OCI-LY7 (cell line): Measurements from ENCODE around the gene AXL. TPM values are rescaled to one million over a fixed set of nuclear protein-coding genes. Genes with fewer than 3 reads are reported as not detected.

Experiments used
- BruUV-seq: library from RNA; stranded (reverse); fragments of 400-500 nt; replicated peaks from 2 replicates; lab custom pipeline; 2021; lab: Mats Ljungman, UMichigan
- CTCF ChIA-PET: fragments of 300-600 bp; sonication (Branson Sonifier 250); formaldehyde crosslinking; loops from one replicate; lab custom pipeline; 2022; ENCODE audit warnings: antibody characterized with exemption; ENCODE audit not compliant: unreplicated experiment; lab: Charles Lee
- POLR2A ChIA-PET: fragments of 300-600 bp; sonication (Branson Sonifier 250); formaldehyde crosslinking; loops from one replicate; lab custom pipeline; 2022; ENCODE audit warnings: antibody characterized with exemption; lab: Charles Lee
- DNase-seq: peaks from one replicate; pipeline ENCODE4 v3.0.0-alpha.2; 2015; ENCODE audit warnings: low spot score
- H2AFZ ChIP-seq: fragments of 200-600 bp; sonication (generic), shearing (Covaris generic); 2 replicates; pipeline ENCODE4 v1.6.1; 2014; ENCODE audit warnings: mild to moderate bottlenecking, antibody characterized with exemption, low read length, moderate library complexity
- H3K27ac ChIP-seq: fragments of 200-600 bp; sonication (generic); 2 replicates; pipeline ENCODE4 v1.5.1; 2014; ENCODE audit warnings: mixed run types, low read depth, mild to moderate bottlenecking, moderate library complexity, low read length, inconsistent platforms; ENCODE audit not compliant: poor library complexity, severe bottlenecking
- H3K36me3 ChIP-seq: fragments of 200-600 bp; sonication (generic); 2 replicates; pipeline ENCODE4 v1.6.1; 2014; ENCODE audit warnings: mild to moderate bottlenecking, antibody characterized with exemption, low read length, moderate library complexity, mixed read lengths; ENCODE audit not compliant: insufficient read depth
- H3K4me1 ChIP-seq: fragments of 200-600 bp; sonication (generic); 2 replicates; pipeline ENCODE4 v1.5.1; 2014; ENCODE audit warnings: mild to moderate bottlenecking, low read length; ENCODE audit not compliant: insufficient read depth, poor library complexity, severe bottlenecking
- H3K4me2 ChIP-seq: fragments of 200-600 bp; sonication (generic); 2 replicates; pipeline ENCODE4 v1.6.1; 2014; ENCODE audit warnings: mild to moderate bottlenecking, low read length
- H3K4me3 ChIP-seq: fragments of 200-600 bp; sonication (generic); 2 replicates; pipeline ENCODE4 v1.5.1; 2014; ENCODE audit warnings: mild to moderate bottlenecking, low read depth, low read length; ENCODE audit not compliant: poor library complexity, severe bottlenecking
- H3K79me2 ChIP-seq: fragments of 200-600 bp; sonication (generic); 2 replicates; pipeline ENCODE4 v1.6.1; 2016; ENCODE audit warnings: low read depth, mild to moderate bottlenecking, low read length, moderate library complexity, mixed read lengths; ENCODE audit not compliant: insufficient read depth
- H3K9me2 ChIP-seq: fragments of 200-600 bp; sonication (generic); 2 replicates; pipeline ENCODE4 v1.6.1; 2016; ENCODE audit warnings: mild to moderate bottlenecking, low read length, mixed read lengths; ENCODE audit not compliant: insufficient read depth
- H3K9me3 ChIP-seq: fragments of 200-600 bp; sonication (generic); 2 replicates; pipeline ENCODE4 v1.6.1; 2014; ENCODE audit warnings: mild to moderate bottlenecking, mixed run types, low read length, mixed read lengths
- H4K20me1 ChIP-seq: fragments of 200-600 bp; sonication (generic); 2 replicates; pipeline ENCODE4 v1.6.1; 2014; ENCODE audit warnings: mild to moderate bottlenecking, antibody characterized with exemption, low read length, moderate library complexity, mixed read lengths; ENCODE audit not compliant: insufficient read depth
- EZH2phosphoT487 ChIP-seq: fragments of 200-600 bp; sonication (generic); IDR thresholded peaks from 2 replicates; pipeline ENCODE4 v1.6.1; 2018; ENCODE audit warnings: low read depth, borderline replicate concordance, mild to moderate bottlenecking, mixed run types, antibody characterized with exemption, low read length, moderate library complexity, mixed read lengths
- intact Hi-C: fragments of 100-400 bp; cut with micrococcal nuclease; formaldehyde crosslinking; loops from one replicate; pipeline ENCODE4 v1.10.0; 2022; ENCODE audit not compliant: unreplicated experiment
- total RNA-seq, 2 experiments: library from RNA; depleted of rRNA in 1 of 2; stranded (reverse); fragments of >200 nt in 1 of 2; shearing (Covaris generic) in 1 of 2; gene quantifications; 2 replicates each; pipeline ENCODE4 v1.2.3, GENCODE V29; 2014 to 2022
- TF ChIP-seq, protein P1 (sequence below): fragments of 200-600 bp; sonication (generic); conservative IDR thresholded peaks from 2 replicates; pipeline ENCODE4 v1.5.1; 2014; ENCODE audit warnings: mild to moderate bottlenecking, antibody characterized with exemption, low read length, moderate library complexity, mixed read lengths

Gene AXL
- total RNA-seq, 2 experiments from 2014 or later, result not detected

GRCh38 chr19:41225238-41226052 lies 6.4 kb downstream of the AXL start:
- Histone ChIP-seq H3K79me2 (no peaks in the 10 kb centered on the region), H3K36me3 (no peaks in the 10 kb centered on the region), H4K20me1 (no peaks in the 10 kb centered on the region), H3K9me2 (no peaks in the 10 kb centered on the region), H3K4me3 (no peak overlapping the region), H3K27ac (no peak overlapping the region), H3K4me1 (no peaks in the 10 kb centered on the region), H3K9me3 (no peaks in the 10 kb centered on the region), H3K4me2 (no peak overlapping the region), H2AFZ (no peak overlapping the region)
- no peak for DNase-seq
- no peak for TF ChIP-seq EZH2phosphoT487
- TF ChIP-seq, protein P1, sequence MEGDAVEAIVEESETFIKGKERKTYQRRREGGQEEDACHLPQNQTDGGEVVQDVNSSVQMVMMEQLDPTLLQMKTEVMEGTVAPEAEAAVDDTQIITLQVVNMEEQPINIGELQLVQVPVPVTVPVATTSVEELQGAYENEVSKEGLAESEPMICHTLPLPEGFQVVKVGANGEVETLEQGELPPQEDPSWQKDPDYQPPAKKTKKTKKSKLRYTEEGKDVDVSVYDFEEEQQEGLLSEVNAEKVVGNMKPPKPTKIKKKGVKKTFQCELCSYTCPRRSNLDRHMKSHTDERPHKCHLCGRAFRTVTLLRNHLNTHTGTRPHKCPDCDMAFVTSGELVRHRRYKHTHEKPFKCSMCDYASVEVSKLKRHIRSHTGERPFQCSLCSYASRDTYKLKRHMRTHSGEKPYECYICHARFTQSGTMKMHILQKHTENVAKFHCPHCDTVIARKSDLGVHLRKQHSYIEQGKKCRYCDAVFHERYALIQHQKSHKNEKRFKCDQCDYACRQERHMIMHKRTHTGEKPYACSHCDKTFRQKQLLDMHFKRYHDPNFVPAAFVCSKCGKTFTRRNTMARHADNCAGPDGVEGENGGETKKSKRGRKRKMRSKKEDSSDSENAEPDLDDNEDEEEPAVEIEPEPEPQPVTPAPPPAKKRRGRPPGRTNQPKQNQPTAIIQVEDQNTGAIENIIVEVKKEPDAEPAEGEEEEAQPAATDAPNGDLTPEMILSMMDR, result no peak
- intact Hi-C loops, result no loop called here
- no TSS peak for BruUV-seq
- CTCF ChIA-PET, result no interaction called here
- POLR2A ChIA-PET, result no interaction called here

DNA sequence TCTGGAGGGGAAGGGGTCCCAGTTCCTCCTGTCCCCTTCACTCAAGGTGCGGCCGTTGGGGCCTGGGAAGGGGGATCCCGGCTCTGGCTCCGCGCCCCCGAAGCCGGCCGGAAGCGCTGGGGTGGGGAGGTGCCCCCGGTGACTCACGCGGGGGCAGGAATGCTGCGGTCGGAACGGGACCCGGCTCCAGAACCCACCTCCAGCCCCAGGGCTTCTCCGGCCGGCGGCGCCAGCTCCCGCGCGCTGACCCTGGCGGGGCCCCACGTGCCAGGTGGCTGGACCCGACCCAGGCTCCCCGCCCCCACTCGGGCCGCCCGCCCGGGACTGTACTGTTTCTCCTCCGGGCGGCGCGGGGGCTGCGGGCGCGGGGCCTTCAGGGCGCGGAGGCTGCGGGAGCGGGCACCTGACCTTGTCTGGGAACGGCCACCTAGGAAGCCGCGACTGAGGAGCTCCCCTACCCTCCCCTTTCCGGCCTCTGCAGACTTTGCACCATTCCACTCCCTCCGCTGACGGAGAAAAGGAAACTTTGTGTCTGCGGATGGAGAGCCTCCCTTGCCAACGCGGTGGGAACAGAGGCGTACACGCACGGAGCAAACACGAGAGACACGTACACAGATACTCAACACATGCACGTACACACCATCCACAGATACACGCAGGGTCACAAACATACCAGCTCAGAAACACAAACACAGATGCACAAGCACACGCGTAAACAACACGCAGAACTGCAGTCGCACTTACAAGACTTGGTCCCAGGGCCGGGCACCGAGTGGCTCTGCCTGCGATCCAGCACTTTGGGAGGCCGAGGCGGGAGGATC lies 7.2 kb downstream of the AXL start:
- BruUV-seq, result no TSS peak
- Histone ChIP-seq H3K4me2 (no peak overlapping the region), H2AFZ (no peak overlapping the region), H3K9me2 (no peaks in the 10 kb centered on the region), H3K4me1 (no peaks in the 10 kb centered on the region), H3K4me3 (no peak overlapping the region), H3K27ac (no peak overlapping the region), H4K20me1 (no peaks in the 10 kb centered on the region), H3K9me3 (no peaks in the 10 kb centered on the region), H3K79me2 (no peaks in the 10 kb centered on the region), H3K36me3 (no peaks in the 10 kb centered on the region)
- no peak for TF ChIP-seq EZH2phosphoT487
- TF ChIP-seq, protein P1, result no peak
- ChIA-PET POLR2A (no interaction called here), CTCF (no interaction called here)
- intact Hi-C loops, result no loop called here
- no peak for DNase-seq
